ENCODE data around the gene RCAN2. TPM values are rescaled to one million over a fixed set of nuclear protein-coding genes. Genes with fewer than 3 reads are reported as not detected.

The RCAN2 gene
- total and polyA plus RNA-seq, 2 experiments from 2014 or later = 6.0 to 9.3 TPM

GRCh38 chr6:46263707-46264086 is 227.6 kb downstream of the RCAN2 start (continued):
- no peak for TF ChIP-seq ZNF462 (CRISPR knock-in tag; IDR thresholded peaks at IDR 0.05)

GRCh38 chr6:46262928-46263706 is 228.1 kb downstream of the RCAN2 start:
- Histone ChIP-seq H3K27me3 (ENCODE audit: insufficient read depth) (no peaks in the 10 kb centered on the region), H3K4me3 (no peak overlapping the region), H3K79me2 (replicated peaks; ENCODE audit: insufficient read depth) (no peaks in the 10 kb centered on the region), H2AFZ (no peak overlapping the region), H3K9me2 (ENCODE audit: insufficient read depth) (0 out of 2 replicates have a peak, but pooled peaks cover 6% of the 10 kb centered on the region), H3K27ac (ENCODE audit: low read depth) (no peak overlapping the region), H3K4me1 (ENCODE audit: insufficient read depth) (0 out of 2 replicates have a peak, but pooled peaks cover 4% of the 10 kb centered on the region), H3K36me3 (ENCODE audit: insufficient read depth) (no peaks in the 10 kb centered on the region), H3K4me2 (no peak overlapping the region), H3F3A (replicated peaks; ENCODE audit: low read depth) (no peaks in the 10 kb centered on the region), H4K20me1 (replicated peaks; ENCODE audit: insufficient read depth) (no peaks in the 10 kb centered on the region)
- ATAC-seq = no peak
- no peaks in the 10 kb centered on the region for H3K9me3 Mint-ChIP-seq
- DNase-seq (ENCODE audit: low spot score) = no peak
- peaks cover 7% of the 10 kb centered on the region; the same call in 2 of the 3 replicates for H3K4me1 Mint-ChIP-seq
- H3K4me3 Mint-ChIP-seq = no peak overlapping the region
- H3K27me3 Mint-ChIP-seq (ENCODE audit: insufficient read depth, low read depth, poor library complexity) = no peaks in the 10 kb centered on the region
- H3K36me3 Mint-ChIP-seq (ENCODE audit: low read depth) = no peaks in the 10 kb centered on the region
- H3K27ac Mint-ChIP-seq = no peak overlapping the region
- TF ChIP-seq ETS1 (IDR thresholded peaks at IDR 0.05) (no peak), ZNF462 (CRISPR knock-in tag; IDR thresholded peaks at IDR 0.05) (no peak), CTCF (conservative IDR thresholded peaks at IDR 0.05; ENCODE audit: low read depth in 2 of 2) (no peak), ZNF331 (CRISPR knock-in tag; IDR thresholded peaks at IDR 0.05; ENCODE audit: low read depth) (no peak)
